HEK293 (cell line): ENCODE measurements around the gene DAGLA.

Experiments
- CTCF ChIA-PET: fragments of 350-600 bp; formaldehyde crosslinking; extraction: SDS; loops from one replicate; lab custom pipeline; 2021; ENCODE audit warnings: antibody characterized with exemption; lab: Yijun Ruan, JAX
- POLR2A ChIA-PET: fragments of 300-600 bp; formaldehyde crosslinking; extraction: SDS; loops from one replicate; lab custom pipeline; 2020; ENCODE audit warnings: antibody characterized with exemption, inconsistent platforms; lab: Yijun Ruan, JAX
- H3K27ac ChIP-seq: fragments of 200-500 bp; sonication (Bioruptor generic); 2 replicates; pipeline ENCODE4 v1.5.1; 2014; ENCODE audit warnings: low read depth, low read length, control low read depth, inconsistent platforms; ENCODE audit errors: extremely low read depth
- H3K36me3 ChIP-seq, 2 experiments: fragments of 200-500 bp in 1 of 2; sonication (Bioruptor generic) in 1 of 2; 1 replicate in 1 of 2; 2 replicates in 1 of 2; pipeline ENCODE4 v1.5.1; 2014 to 2017; ENCODE audit warnings: inconsistent platforms in 2 of 2, low read length in 2 of 2; ENCODE audit not compliant: control insufficient read depth in 2 of 2, insufficient read depth in 1 of 2
- H3K4me1 ChIP-seq: fragments of 200-500 bp; sonication (Bioruptor generic); 2 replicates; pipeline ENCODE4 v1.5.1; 2014; ENCODE audit warnings: mild to moderate bottlenecking, low read length, inconsistent platforms; ENCODE audit not compliant: control insufficient read depth, insufficient read depth
- H3K4me3 ChIP-seq: 2 replicates; pipeline ENCODE4 v1.5.1; 2011; ENCODE audit warnings: low read depth, mild to moderate bottlenecking, control low read depth, low read length, moderate library complexity
- H3K9me3 ChIP-seq: fragments of 200-500 bp; sonication (Bioruptor generic); 2 replicates; pipeline ENCODE4 v1.5.1; 2014; ENCODE audit warnings: low read depth, low read length, inconsistent platforms; ENCODE audit not compliant: control insufficient read depth, insufficient read depth
- BCL11A ChIP-seq: fragments of 450-650 bp; formaldehyde crosslinking; IDR thresholded peaks from 2 replicates; pipeline ENCODE4 v1.5.1; 2016; ENCODE audit warnings: low read depth, missing biosample characterization, missing genetic modification characterization
- KLF16 ChIP-seq: fragments of 450-650 bp; formaldehyde crosslinking; IDR thresholded peaks from 2 replicates; pipeline ENCODE4 v1.5.1; 2017; ENCODE audit warnings: missing biosample characterization, missing genetic modification characterization
- YY2 ChIP-seq: fragments of 450-650 bp; formaldehyde crosslinking; IDR thresholded peaks from 2 replicates; pipeline ENCODE4 v1.5.1; 2016; ENCODE audit warnings: missing biosample characterization, missing genetic modification characterization
- ZNF132 ChIP-seq: fragments of 450-650 bp; formaldehyde crosslinking; IDR thresholded peaks from 2 replicates; pipeline ENCODE4 v1.5.1; 2017; ENCODE audit warnings: missing biosample characterization, missing genetic modification characterization, borderline replicate concordance
- ZNF2 ChIP-seq: fragments of 450-650 bp; formaldehyde crosslinking; IDR thresholded peaks from 2 replicates; pipeline ENCODE4 v1.5.1; 2016; ENCODE audit warnings: missing biosample characterization, missing genetic modification characterization
- ZNF292 ChIP-seq: fragments of 450-650 bp; formaldehyde crosslinking; IDR thresholded peaks from 2 replicates; pipeline ENCODE4 v1.5.1; 2016; ENCODE audit warnings: low read depth, missing biosample characterization, missing genetic modification characterization, borderline replicate concordance
- ZNF311 ChIP-seq: fragments of 450-650 bp; formaldehyde crosslinking; IDR thresholded peaks from 2 replicates; pipeline ENCODE4 v1.5.1; 2017; ENCODE audit warnings: missing biosample characterization, missing genetic modification characterization, borderline replicate concordance
- ZNF341 ChIP-seq: fragments of 450-650 bp; formaldehyde crosslinking; IDR thresholded peaks from 2 replicates; pipeline ENCODE4; 2016; ENCODE audit warnings: low read depth, missing biosample characterization, missing genetic modification characterization
- ZNF654 ChIP-seq: fragments of 450-650 bp; formaldehyde crosslinking; IDR thresholded peaks from 2 replicates; pipeline ENCODE4 v1.5.1; 2016; ENCODE audit warnings: low read depth, missing biosample characterization, missing genetic modification characterization
- ZNF785 ChIP-seq: fragments of 450-650 bp; formaldehyde crosslinking; IDR thresholded peaks from 2 replicates; pipeline ENCODE4 v1.5.1; 2016; ENCODE audit warnings: missing biosample characterization, missing genetic modification characterization
- TF ChIP-seq, protein P1 (sequence below): fragments of 450-650 bp; formaldehyde crosslinking; IDR thresholded peaks from 2 replicates; pipeline ENCODE4; 2016; ENCODE audit warnings: missing biosample characterization, missing genetic modification characterization
- TF ChIP-seq, protein P2 (sequence below): fragments of 450-650 bp; formaldehyde crosslinking; IDR thresholded peaks from 2 replicates; pipeline ENCODE4 v1.5.1; 2017; ENCODE audit warnings: missing biosample characterization, mild to moderate bottlenecking, missing genetic modification characterization, moderate library complexity
- TF ChIP-seq, protein P3 (sequence below): fragments of 450-650 bp; formaldehyde crosslinking; IDR thresholded peaks from 2 replicates; pipeline ENCODE4 v1.5.1; 2017; ENCODE audit warnings: missing biosample characterization, missing genetic modification characterization
- TF ChIP-seq, protein P4 (sequence below): fragments of 450-650 bp; formaldehyde crosslinking; IDR thresholded peaks from 2 replicates; pipeline ENCODE4 v1.5.1; 2016; ENCODE audit warnings: missing biosample characterization, missing genetic modification characterization
- TF ChIP-seq, protein P5 (sequence below): fragments of 450-650 bp; IDR thresholded peaks from 2 replicates; pipeline ENCODE4 v1.5.1; 2018; ENCODE audit warnings: missing biosample characterization, missing genetic modification characterization
- TF ChIP-seq, protein P6 (sequence below): fragments of 450-650 bp; formaldehyde crosslinking; IDR thresholded peaks from 2 replicates; pipeline ENCODE4 v1.5.1; 2016; ENCODE audit warnings: missing biosample characterization, missing genetic modification characterization
- TF ChIP-seq, protein P7 (sequence below): fragments of 450-650 bp; formaldehyde crosslinking; IDR thresholded peaks from 2 replicates; pipeline ENCODE4 v1.5.1; 2016; ENCODE audit warnings: missing biosample characterization, missing genetic modification characterization

The DAGLA gene

DNA sequence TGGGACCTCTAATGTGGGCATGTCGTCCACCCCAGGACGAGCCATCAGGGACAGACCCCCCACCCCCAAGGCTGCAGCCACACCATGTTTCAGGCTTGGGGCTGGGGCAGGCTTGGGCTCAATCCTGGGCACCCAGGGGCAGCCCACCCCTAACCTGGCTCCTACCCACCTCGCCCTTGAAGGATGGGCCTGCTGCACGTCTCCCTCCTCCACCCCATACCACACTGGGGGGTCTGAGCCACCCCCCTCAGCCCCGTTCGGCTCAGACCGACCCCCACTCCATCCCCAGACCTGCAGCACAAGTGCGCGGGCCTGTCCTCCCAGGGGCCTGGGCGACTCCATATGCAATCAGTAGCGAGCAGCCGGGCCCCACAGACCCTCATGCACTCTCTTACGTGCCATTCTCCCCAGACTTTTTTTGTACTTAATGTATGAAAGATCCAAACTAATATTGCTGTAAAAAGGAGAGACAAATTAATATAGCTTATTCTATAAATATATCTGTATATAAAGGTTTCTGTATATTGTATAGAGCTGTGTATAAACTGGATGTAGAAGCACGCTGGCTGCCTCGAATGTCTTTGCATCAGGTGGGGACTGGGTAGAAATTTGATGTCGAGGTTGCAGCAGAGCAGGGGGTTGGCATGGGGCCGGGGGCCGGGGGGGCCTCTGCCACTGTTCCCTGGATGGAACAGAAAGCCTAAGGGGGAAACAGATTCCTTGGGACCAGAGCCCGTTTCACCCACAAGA lies 66.4 kb downstream of the DAGLA start:
- H3K36me3 ChIP-seq: peaks cover 0 to 9% of the 10 kb centered on the region in 2 experiments; a peak in 1 of 3 replicates
- H3K9me3 ChIP-seq: no peaks in the 10 kb centered on the region
- no peaks in the 10 kb centered on the region for H3K4me1 ChIP-seq
- TF ChIP-seq ZNF311 (tag by site-specific recombination): no peak
- TF ChIP-seq, protein P1, sequence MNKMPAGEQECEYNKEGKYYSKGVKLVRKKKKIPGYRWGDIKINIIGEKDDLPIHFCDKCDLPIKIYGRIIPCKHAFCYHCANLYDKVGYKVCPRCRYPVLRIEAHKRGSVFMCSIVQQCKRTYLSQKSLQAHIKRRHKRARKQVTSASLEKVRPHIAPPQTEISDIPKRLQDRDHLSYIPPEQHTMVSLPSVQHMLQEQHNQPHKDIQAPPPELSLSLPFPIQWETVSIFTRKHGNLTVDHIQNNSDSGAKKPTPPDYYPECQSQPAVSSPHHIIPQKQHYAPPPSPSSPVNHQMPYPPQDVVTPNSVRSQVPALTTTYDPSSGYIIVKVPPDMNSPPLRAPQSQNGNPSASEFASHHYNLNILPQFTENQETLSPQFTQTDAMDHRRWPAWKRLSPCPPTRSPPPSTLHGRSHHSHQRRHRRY (tag by site-specific recombination): no peak
- POLR2A ChIA-PET: interaction anchor here (1.5 to 2.0 kb wide), 2 partner anchors 41 to 46 kb away, joined by 3 to 8 read pairs; partner anchors contain the start of genes FEN1 and TMEM258
- CTCF ChIA-PET: interaction anchor here (0.6 to 6.7 kb wide), 21 partner anchors 8 to 388 kb away, joined by 3 to 118 read pairs (median 7); partner anchors contain the start of genes FEN1 and TMEM258
- H3K27ac ChIP-seq: no peak overlapping the region
- no peak overlapping the region for H3K4me3 ChIP-seq

DNA sequence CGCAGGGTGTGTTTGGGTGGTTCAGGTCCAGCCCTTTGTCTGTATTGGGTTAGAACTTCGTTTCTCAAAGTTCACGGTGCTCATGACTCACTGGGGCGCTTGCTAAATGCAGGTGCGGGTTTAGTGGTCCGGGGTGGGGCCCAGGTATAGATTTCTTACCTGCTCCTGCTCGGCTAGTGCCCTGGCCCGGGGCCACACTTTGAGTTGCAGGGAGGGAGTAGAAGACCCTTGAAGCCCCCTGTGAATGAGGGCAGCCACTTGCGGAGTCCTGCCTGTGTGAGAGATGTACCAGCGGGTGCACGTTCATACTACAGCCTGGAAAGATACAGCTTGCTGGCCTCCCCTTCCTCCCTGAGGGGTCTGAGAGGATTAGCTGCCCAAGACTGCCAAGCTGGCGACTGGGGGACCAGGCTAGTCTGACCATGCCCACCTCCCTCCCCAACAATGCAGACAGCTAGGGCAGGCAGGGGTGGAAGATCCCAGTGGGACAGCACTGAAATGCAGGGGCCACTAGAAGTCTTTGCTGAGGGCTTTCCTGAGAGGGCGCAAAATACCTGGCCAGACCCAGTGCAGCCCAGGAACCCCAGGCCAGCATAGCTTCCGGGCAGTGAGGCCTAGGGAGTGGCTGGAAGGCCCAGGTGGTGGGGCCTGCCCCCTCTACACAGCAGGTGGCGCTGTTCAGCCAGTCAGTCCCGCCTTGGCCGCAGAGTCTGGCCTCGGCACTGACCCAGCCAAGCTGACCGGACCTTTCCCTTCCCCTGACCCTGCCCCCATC lies 67.2 kb downstream of the DAGLA start:
- Histone ChIP-seq H3K9me3 (no peaks in the 10 kb centered on the region), H3K4me3 (no peak overlapping the region), H3K4me1 (no peaks in the 10 kb centered on the region), H3K27ac (no peak overlapping the region), H3K36me3 (peaks cover 0 to 1% of the 10 kb centered on the region in 2 experiments; a peak in 1 of 3 replicates)
- ChIA-PET POLR2A (interaction anchor here (1.5 to 2.0 kb wide), 2 partner anchors 41 to 45 kb away, joined by 3 to 8 read pairs; partner anchors contain the start of genes FEN1 and TMEM258), CTCF (interaction anchor here (0.6 to 6.7 kb wide), 31 partner anchors 9 to 387 kb away, joined by 3 to 118 read pairs (median 5); partner anchors contain the start of genes FEN1 and TMEM258)
- TF ChIP-seq, protein P2, sequence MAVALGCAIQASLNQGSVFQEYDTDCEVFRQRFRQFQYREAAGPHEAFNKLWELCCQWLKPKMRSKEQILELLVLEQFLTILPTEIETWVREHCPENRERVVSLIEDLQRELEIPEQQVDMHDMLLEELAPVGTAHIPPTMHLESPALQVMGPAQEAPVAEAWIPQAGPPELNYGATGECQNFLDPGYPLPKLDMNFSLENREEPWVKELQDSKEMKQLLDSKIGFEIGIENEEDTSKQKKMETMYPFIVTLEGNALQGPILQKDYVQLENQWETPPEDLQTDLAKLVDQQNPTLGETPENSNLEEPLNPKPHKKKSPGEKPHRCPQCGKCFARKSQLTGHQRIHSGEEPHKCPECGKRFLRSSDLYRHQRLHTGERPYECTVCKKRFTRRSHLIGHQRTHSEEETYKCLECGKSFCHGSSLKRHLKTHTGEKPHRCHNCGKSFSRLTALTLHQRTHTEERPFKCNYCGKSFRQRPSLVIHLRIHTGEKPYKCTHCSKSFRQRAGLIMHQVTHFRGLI (tag by site-specific recombination): no peak
- TF ChIP-seq ZNF132 (tag by site-specific recombination): no peak
- TF ChIP-seq, protein P3, sequence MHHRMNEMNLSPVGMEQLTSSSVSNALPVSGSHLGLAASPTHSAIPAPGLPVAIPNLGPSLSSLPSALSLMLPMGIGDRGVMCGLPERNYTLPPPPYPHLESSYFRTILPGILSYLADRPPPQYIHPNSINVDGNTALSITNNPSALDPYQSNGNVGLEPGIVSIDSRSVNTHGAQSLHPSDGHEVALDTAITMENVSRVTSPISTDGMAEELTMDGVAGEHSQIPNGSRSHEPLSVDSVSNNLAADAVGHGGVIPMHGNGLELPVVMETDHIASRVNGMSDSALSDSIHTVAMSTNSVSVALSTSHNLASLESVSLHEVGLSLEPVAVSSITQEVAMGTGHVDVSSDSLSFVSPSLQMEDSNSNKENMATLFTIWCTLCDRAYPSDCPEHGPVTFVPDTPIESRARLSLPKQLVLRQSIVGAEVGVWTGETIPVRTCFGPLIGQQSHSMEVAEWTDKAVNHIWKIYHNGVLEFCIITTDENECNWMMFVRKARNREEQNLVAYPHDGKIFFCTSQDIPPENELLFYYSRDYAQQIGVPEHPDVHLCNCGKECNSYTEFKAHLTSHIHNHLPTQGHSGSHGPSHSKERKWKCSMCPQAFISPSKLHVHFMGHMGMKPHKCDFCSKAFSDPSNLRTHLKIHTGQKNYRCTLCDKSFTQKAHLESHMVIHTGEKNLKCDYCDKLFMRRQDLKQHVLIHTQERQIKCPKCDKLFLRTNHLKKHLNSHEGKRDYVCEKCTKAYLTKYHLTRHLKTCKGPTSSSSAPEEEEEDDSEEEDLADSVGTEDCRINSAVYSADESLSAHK (tag by site-specific recombination): no peak
- TF ChIP-seq, protein P4, sequence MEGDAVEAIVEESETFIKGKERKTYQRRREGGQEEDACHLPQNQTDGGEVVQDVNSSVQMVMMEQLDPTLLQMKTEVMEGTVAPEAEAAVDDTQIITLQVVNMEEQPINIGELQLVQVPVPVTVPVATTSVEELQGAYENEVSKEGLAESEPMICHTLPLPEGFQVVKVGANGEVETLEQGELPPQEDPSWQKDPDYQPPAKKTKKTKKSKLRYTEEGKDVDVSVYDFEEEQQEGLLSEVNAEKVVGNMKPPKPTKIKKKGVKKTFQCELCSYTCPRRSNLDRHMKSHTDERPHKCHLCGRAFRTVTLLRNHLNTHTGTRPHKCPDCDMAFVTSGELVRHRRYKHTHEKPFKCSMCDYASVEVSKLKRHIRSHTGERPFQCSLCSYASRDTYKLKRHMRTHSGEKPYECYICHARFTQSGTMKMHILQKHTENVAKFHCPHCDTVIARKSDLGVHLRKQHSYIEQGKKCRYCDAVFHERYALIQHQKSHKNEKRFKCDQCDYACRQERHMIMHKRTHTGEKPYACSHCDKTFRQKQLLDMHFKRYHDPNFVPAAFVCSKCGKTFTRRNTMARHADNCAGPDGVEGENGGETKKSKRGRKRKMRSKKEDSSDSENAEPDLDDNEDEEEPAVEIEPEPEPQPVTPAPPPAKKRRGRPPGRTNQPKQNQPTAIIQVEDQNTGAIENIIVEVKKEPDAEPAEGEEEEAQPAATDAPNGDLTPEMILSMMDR (tag by site-specific recombination): peak; percentile 63
- TF ChIP-seq, protein P5, sequence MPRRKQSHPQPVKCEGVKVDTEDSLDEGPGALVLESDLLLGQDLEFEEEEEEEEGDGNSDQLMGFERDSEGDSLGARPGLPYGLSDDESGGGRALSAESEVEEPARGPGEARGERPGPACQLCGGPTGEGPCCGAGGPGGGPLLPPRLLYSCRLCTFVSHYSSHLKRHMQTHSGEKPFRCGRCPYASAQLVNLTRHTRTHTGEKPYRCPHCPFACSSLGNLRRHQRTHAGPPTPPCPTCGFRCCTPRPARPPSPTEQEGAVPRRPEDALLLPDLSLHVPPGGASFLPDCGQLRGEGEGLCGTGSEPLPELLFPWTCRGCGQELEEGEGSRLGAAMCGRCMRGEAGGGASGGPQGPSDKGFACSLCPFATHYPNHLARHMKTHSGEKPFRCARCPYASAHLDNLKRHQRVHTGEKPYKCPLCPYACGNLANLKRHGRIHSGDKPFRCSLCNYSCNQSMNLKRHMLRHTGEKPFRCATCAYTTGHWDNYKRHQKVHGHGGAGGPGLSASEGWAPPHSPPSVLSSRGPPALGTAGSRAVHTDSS (tag by site-specific recombination): no peak
- no peak for TF ChIP-seq ZNF785
- no peak for TF ChIP-seq ZNF292 (tag by site-specific recombination)
- TF ChIP-seq ZNF341 (tag by site-specific recombination): peak; percentile 91
- no peak for TF ChIP-seq YY2
- peak; percentile 44 for TF ChIP-seq ZNF654 (tag by site-specific recombination)
- 0 out of 2 replicates have a peak, but pooled peaks have one; percentile 20 for TF ChIP-seq BCL11A
- TF ChIP-seq, protein P6, sequence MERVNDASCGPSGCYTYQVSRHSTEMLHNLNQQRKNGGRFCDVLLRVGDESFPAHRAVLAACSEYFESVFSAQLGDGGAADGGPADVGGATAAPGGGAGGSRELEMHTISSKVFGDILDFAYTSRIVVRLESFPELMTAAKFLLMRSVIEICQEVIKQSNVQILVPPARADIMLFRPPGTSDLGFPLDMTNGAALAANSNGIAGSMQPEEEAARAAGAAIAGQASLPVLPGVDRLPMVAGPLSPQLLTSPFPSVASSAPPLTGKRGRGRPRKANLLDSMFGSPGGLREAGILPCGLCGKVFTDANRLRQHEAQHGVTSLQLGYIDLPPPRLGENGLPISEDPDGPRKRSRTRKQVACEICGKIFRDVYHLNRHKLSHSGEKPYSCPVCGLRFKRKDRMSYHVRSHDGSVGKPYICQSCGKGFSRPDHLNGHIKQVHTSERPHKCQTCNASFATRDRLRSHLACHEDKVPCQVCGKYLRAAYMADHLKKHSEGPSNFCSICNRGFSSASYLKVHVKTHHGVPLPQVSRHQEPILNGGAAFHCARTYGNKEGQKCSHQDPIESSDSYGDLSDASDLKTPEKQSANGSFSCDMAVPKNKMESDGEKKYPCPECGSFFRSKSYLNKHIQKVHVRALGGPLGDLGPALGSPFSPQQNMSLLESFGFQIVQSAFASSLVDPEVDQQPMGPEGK (tag by site-specific recombination): 0 out of 2 replicates have a peak, but pooled peaks have one; percentile 38
- peak; percentile 42; the same call in 1 of the 2 replicates for TF ChIP-seq ZNF2 (tag by site-specific recombination)
- no peak for TF ChIP-seq KLF16 (tag by site-specific recombination)
- TF ChIP-seq, protein P7, sequence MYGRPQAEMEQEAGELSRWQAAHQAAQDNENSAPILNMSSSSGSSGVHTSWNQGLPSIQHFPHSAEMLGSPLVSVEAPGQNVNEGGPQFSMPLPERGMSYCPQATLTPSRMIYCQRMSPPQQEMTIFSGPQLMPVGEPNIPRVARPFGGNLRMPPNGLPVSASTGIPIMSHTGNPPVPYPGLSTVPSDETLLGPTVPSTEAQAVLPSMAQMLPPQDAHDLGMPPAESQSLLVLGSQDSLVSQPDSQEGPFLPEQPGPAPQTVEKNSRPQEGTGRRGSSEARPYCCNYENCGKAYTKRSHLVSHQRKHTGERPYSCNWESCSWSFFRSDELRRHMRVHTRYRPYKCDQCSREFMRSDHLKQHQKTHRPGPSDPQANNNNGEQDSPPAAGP: peak; percentile 26; the same call in 1 of the 2 replicates
